Smooth muscle cell (in vitro differentiated cells): ENCODE measurements around the gene TNRC6C. TPM values are rescaled to one million over a fixed set of nuclear protein-coding genes. Genes with fewer than 3 reads are reported as not detected.

ENCODE experiments used
- DNase-seq: peaks from one replicate; lab custom pipeline; 2025; ENCODE audit not compliant: unreplicated experiment; lab: John Stamatoyannopoulos, UW
- H2AFZ ChIP-seq: fragments of 200-600 bp; sonication (generic); 2 replicates; pipeline ENCODE4 v1.6.0; 2016; ENCODE audit warnings: antibody characterized with exemption, low read depth, mild to moderate bottlenecking
- H3F3A ChIP-seq: fragments of 200-600 bp; sonication (generic); 2 replicates; pipeline ENCODE4 v1.6.0; 2017; ENCODE audit warnings: antibody characterized with exemption, low read depth
- H3K27ac ChIP-seq: fragments of 200-600 bp; sonication (generic); 2 replicates; pipeline ENCODE4 v1.5.1; 2016; ENCODE audit warnings: low read depth, mild to moderate bottlenecking
- H3K27me3 ChIP-seq: fragments of 200-600 bp; sonication (generic); 2 replicates; pipeline ENCODE4 v1.6.1; 2016; ENCODE audit warnings: low read depth, mild to moderate bottlenecking
- H3K36me3 ChIP-seq: fragments of 200-600 bp; sonication (generic); 2 replicates; pipeline ENCODE4 v1.5.1; 2016; ENCODE audit warnings: low read depth
- H3K4me1 ChIP-seq: fragments of 200-600 bp; sonication (generic); 2 replicates; pipeline ENCODE4 v1.5.1; 2016; ENCODE audit warnings: low read depth
- H3K4me2 ChIP-seq: fragments of 200-600 bp; sonication (generic); 2 replicates; pipeline ENCODE4 v1.6.0; 2016; ENCODE audit warnings: mild to moderate bottlenecking
- H3K4me3 ChIP-seq: fragments of 200-600 bp; sonication (generic); 2 replicates; pipeline ENCODE4 v1.5.1; 2016; ENCODE audit warnings: mild to moderate bottlenecking
- H3K79me2 ChIP-seq: fragments of 200-600 bp; sonication (generic); 2 replicates; pipeline ENCODE4 v1.6.0; 2016; ENCODE audit warnings: low read depth, mild to moderate bottlenecking
- H3K9ac ChIP-seq: fragments of 200-600 bp; sonication (generic); 2 replicates; pipeline ENCODE4 v1.6.0; 2016; ENCODE audit warnings: low read depth
- H3K9me3 ChIP-seq: fragments of 200-600 bp; sonication (generic); replicated peaks from 2 replicates; pipeline ENCODE4 v1.5.1; 2016; ENCODE audit warnings: low read depth
- H4K20me1 ChIP-seq: fragments of 200-600 bp; sonication (generic); 2 replicates; pipeline ENCODE4 v1.6.0; 2016; ENCODE audit warnings: low read depth
- WGBS: methylation state at CpG from one replicate; pipeline ENCODE4 v1.1.7; 2016; ENCODE audit warnings: low lambda C conversion rate; 5-methylcytosine and 5-hydroxymethylcytosine counted together
- polyA plus RNA-seq: library from polyadenylated mRNA; unstranded; fragments of >200 nt; fragmentation: Nextera tagmentation; extraction: Ambion mirVana; gene quantifications from 2 replicates; pipeline ENCODE4 v1.2.1, GENCODE V29; 2016
- total RNA-seq: library from RNA; depleted of rRNA; stranded (reverse); fragments of >200 nt; gene quantifications from 2 replicates; pipeline ENCODE4 v1.2.3, GENCODE V29; 2014
- TF ChIP-seq, protein P1 (sequence below): fragments of 200-600 bp; sonication (generic); IDR thresholded peaks from 2 replicates; pipeline ENCODE4 v1.5.1; 2017; ENCODE audit warnings: borderline replicate concordance, mild to moderate bottlenecking, antibody characterized with exemption; ENCODE audit not compliant: insufficient read depth, poor library complexity, severe bottlenecking

The TNRC6C gene
- total and polyA plus RNA-seq, 2 experiments from 2014 or later, result 2.4 to 3.9 TPM

DNA sequence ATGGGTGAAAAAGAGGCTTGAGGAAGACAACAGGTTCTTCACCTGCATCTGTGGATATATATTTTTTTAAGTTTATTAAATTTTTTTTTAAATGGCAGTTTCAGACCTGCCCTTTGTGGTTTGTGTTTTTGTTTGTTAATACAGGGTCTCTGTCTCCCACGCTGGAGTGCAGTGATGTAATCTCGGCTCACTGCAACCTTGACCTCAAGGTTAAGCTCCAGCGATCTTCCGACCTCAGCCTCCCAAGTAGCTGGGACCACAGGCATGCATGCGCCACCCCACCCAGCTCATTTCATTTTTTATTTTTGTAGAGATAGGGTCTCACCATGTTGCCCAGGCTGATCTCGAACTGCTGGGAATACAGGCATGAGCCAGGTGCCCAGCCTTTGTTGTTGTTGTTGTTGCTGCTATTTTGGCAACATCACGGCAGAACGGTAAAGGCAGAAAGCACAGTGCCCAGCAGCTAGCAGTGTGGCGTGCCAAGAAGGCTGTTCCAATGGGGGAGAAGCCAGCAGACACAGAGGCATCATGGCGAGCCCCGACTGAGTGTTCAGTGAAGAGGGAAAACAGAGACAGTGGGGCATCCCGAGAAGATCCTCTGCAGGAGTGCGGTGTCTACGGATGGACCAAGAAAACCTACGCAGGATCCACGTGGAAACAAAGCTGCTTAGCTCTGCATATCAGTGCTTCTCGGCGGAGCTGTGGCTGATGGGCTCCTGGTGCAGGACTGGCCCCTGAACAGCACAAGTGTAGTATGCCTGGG, 150.4 kb downstream of the TNRC6C start:
- Histone ChIP-seq H3K4me3 (no peak overlapping the region), H3K9ac (no peak overlapping the region)
- 94% methylated on average over 18 of the region's 18 CpGs for WGBS

DNA sequence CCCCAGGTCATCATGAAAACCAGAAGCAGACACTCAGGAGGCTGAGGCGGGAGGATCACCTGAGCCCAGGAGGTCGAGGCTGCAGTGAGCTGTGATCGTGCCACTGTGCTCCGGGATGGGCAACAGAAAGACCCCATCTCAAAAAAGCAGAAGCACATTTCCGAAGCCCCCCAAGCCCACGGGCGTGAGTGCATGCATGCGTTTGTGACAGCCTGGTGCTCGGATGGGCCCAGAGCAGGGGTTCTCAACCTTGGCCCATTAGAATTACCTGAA, 150.9 kb downstream of the TNRC6C start:
- Histone ChIP-seq H3K9ac (no peak overlapping the region), H3K4me2 (no peak overlapping the region), H3K27ac (no peak overlapping the region), H3K9me3 (no peaks in the 10 kb centered on the region), H3K27me3 (no peaks in the 10 kb centered on the region), H2AFZ (no peak overlapping the region), H3K79me2 (no peaks in the 10 kb centered on the region), H4K20me1 (no peaks in the 10 kb centered on the region), H3K4me3 (no peak overlapping the region), H3K4me1 (no peaks in the 10 kb centered on the region), H3K36me3 (no peaks in the 10 kb centered on the region), H3F3A (no peaks in the 10 kb centered on the region)
- TF ChIP-seq, protein P1, sequence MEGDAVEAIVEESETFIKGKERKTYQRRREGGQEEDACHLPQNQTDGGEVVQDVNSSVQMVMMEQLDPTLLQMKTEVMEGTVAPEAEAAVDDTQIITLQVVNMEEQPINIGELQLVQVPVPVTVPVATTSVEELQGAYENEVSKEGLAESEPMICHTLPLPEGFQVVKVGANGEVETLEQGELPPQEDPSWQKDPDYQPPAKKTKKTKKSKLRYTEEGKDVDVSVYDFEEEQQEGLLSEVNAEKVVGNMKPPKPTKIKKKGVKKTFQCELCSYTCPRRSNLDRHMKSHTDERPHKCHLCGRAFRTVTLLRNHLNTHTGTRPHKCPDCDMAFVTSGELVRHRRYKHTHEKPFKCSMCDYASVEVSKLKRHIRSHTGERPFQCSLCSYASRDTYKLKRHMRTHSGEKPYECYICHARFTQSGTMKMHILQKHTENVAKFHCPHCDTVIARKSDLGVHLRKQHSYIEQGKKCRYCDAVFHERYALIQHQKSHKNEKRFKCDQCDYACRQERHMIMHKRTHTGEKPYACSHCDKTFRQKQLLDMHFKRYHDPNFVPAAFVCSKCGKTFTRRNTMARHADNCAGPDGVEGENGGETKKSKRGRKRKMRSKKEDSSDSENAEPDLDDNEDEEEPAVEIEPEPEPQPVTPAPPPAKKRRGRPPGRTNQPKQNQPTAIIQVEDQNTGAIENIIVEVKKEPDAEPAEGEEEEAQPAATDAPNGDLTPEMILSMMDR, result no peak
- no peak for DNase-seq
- 90% methylated on average over 9 of the region's 9 CpGs for WGBS

More for the DNA sequence above, 150.4 kb downstream of the TNRC6C start:
- no peaks in the 10 kb centered on the region for H3K79me2 ChIP-seq
- H3K36me3 ChIP-seq, result no peaks in the 10 kb centered on the region
- TF ChIP-seq, protein P1, result no peak
- no peaks in the 10 kb centered on the region for H3K4me1 ChIP-seq
- H3K27me3 ChIP-seq, result no peaks in the 10 kb centered on the region
- H4K20me1 ChIP-seq, result no peaks in the 10 kb centered on the region
- H3F3A ChIP-seq, result no peaks in the 10 kb centered on the region
- H3K27ac ChIP-seq, result no peak overlapping the region
- no peak overlapping the region for H3K4me2 ChIP-seq
- H2AFZ ChIP-seq, result no peak overlapping the region
- no peak for DNase-seq
- no peaks in the 10 kb centered on the region for H3K9me3 ChIP-seq

DNA sequence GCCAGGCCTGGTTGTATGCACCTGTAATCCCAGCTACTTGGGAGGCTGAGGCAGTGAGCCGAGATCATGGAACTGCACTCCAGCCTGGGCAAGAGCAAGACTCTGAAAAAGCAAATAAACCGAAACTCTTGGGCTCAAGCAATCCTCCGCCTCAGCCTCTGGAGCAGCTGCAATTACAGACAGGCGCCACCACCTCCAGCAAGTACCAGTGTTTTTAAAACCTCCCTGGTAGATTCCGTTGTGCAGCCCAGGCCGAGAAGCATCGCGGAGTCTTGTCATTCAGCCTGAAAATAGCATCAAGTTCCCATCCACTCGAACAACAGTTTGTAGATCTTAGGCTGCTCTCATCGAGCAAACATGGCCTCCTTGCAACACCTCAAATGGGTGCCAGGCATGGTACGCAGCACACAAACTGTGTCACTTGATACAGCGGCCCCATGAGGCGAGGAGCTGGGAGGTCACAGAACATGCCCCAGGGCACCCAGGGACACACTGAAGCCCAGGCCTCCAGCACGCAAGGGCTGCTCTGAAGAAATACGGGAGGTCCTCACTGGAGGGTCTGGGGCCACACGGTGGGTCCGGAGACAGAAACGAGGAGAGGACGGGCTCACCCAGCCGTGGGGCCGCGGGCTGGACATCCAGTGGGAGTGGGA, 152.0 kb downstream of the TNRC6C start:
- H3K4me2 ChIP-seq, result no peak overlapping the region
- H4K20me1 ChIP-seq, result no peaks in the 10 kb centered on the region
- no peaks in the 10 kb centered on the region for H3K4me1 ChIP-seq
- H3K9me3 ChIP-seq, result no peaks in the 10 kb centered on the region
- no peak overlapping the region for H3K27ac ChIP-seq
- DNase-seq, result no peak
- no peak overlapping the region for H3K9ac ChIP-seq
- H3K27me3 ChIP-seq, result no peaks in the 10 kb centered on the region
- no peaks in the 10 kb centered on the region for H3F3A ChIP-seq
- H3K79me2 ChIP-seq, result no peaks in the 10 kb centered on the region
- H3K36me3 ChIP-seq, result no peaks in the 10 kb centered on the region
- no peak overlapping the region for H3K4me3 ChIP-seq
- TF ChIP-seq, protein P1, result no peak
- H2AFZ ChIP-seq, result no peak overlapping the region
- 92% methylated on average over 22 of the region's 22 CpGs for WGBS
